HepG2 (cell line): ENCODE measurements around the gene CHST6. TPM values are rescaled to one million over a fixed set of nuclear protein-coding genes. Genes with fewer than 3 reads are reported as not detected.

Source experiments
- ATAD3A ChIP-seq: sonication (generic); formaldehyde crosslinking; IDR thresholded peaks from 2 replicates; pipeline ENCODE4 v1.4.0; 2020; ENCODE audit warnings: missing genetic modification reagents
- ATF2 ChIP-seq: sonication (generic); formaldehyde crosslinking; IDR thresholded peaks from 2 replicates; pipeline ENCODE4 v1.4.0; 2020; ENCODE audit warnings: missing genetic modification reagents
- BRCA1 ChIP-seq: sonication (generic); formaldehyde crosslinking; IDR thresholded peaks from 2 replicates; pipeline ENCODE4 v1.4.0; 2020; ENCODE audit warnings: missing genetic modification reagents
- EED ChIP-seq: sonication (generic); formaldehyde crosslinking; IDR thresholded peaks from 2 replicates; pipeline ENCODE4 v1.5.0; 2020; ENCODE audit warnings: mild to moderate bottlenecking, missing genetic modification reagents
- GLI4 ChIP-seq: sonication (generic); formaldehyde crosslinking; IDR thresholded peaks from 2 replicates; pipeline ENCODE4 v1.5.1; 2020; ENCODE audit warnings: missing genetic modification reagents, mild to moderate bottlenecking, moderate library complexity, borderline replicate concordance
- HMG20A ChIP-seq: IDR thresholded peaks from 2 replicates; pipeline ENCODE4 v1.6.1; 2016; ENCODE audit warnings: borderline replicate concordance
- HNF4G ChIP-seq, 2 experiments: sonication (generic) in 1 of 2; formaldehyde crosslinking in 1 of 2; IDR thresholded peaks; 2 replicates each; pipeline versions ENCODE4 v1.4.0 to v1.6.1; 2011 to 2020; ENCODE audit warnings: borderline replicate concordance in 2 of 2, low read depth in 2 of 2, mild to moderate bottlenecking in 2 of 2, low read length in 1 of 2, missing genetic modification reagents in 1 of 2, moderate library complexity in 1 of 2
- IKZF4 ChIP-seq: sonication (generic); formaldehyde crosslinking; IDR thresholded peaks from 2 replicates; pipeline ENCODE4 v1.5.1; 2020; ENCODE audit warnings: borderline replicate concordance, mild to moderate bottlenecking, low read depth, missing genetic modification reagents; ENCODE audit errors: not compliant biosample characterization
- IRF9 ChIP-seq: sonication (generic); formaldehyde crosslinking; IDR thresholded peaks from 2 replicates; pipeline ENCODE4 v1.8.0; 2022; ENCODE audit warnings: missing genetic modification reagents, mild to moderate bottlenecking, borderline replicate concordance
- KLF13 ChIP-seq: sonication (generic); formaldehyde crosslinking; IDR thresholded peaks from 2 replicates; pipeline ENCODE4 v1.4.0; 2020; ENCODE audit warnings: mild to moderate bottlenecking, missing genetic modification reagents
- KLF6 ChIP-seq: IDR thresholded peaks from 2 replicates; pipeline ENCODE4 v1.8.0; 2016; ENCODE audit warnings: missing biosample characterization, missing genetic modification reagents
- NR2F2 ChIP-seq: IDR thresholded peaks from 2 replicates; pipeline ENCODE4 v1.6.1; 2012; ENCODE audit warnings: low read depth, inconsistent platforms, borderline replicate concordance
- RFXAP ChIP-seq: sonication (generic); formaldehyde crosslinking; IDR thresholded peaks from 2 replicates; pipeline ENCODE4 v1.4.0; 2020; ENCODE audit warnings: missing genetic modification reagents, borderline replicate concordance
- TAF1 ChIP-seq: sonication (generic); formaldehyde crosslinking; IDR thresholded peaks from 2 replicates; pipeline ENCODE4 v1.4.0; 2020; ENCODE audit warnings: missing genetic modification reagents
- TGIF2 ChIP-seq: IDR thresholded peaks from 2 replicates; pipeline ENCODE4 v1.6.1; 2016; ENCODE audit warnings: control low read depth, missing compliant biosample characterization
- THAP7 ChIP-seq: sonication (generic); formaldehyde crosslinking; IDR thresholded peaks from 2 replicates; pipeline ENCODE4 v1.8.1; 2023; ENCODE audit warnings: mild to moderate bottlenecking, missing genetic modification reagents
- WIZ ChIP-seq: sonication (generic); formaldehyde crosslinking; IDR thresholded peaks from 2 replicates; pipeline ENCODE4 v1.5.1; 2020; ENCODE audit warnings: mild to moderate bottlenecking, missing genetic modification reagents
- ZBTB43 ChIP-seq: sonication (generic); formaldehyde crosslinking; conservative IDR thresholded peaks from 2 replicates; pipeline ENCODE4 v1.4.0; 2020; ENCODE audit warnings: missing genetic modification reagents
- ZBTB7B ChIP-seq: sonication (generic); formaldehyde crosslinking; IDR thresholded peaks from 2 replicates; pipeline ENCODE4 v1.4.0; 2020; ENCODE audit warnings: missing genetic modification reagents
- ZFP82 ChIP-seq: sonication (generic); formaldehyde crosslinking; IDR thresholded peaks from 2 replicates; pipeline ENCODE4 v1.5.1; 2020; ENCODE audit warnings: mild to moderate bottlenecking, missing genetic modification reagents, borderline replicate concordance
- ZNF350 ChIP-seq: sonication (generic); formaldehyde crosslinking; IDR thresholded peaks from 2 replicates; pipeline ENCODE4 v1.4.0; 2020; ENCODE audit warnings: mild to moderate bottlenecking, low read depth, missing genetic modification reagents, borderline replicate concordance
- ZNF44 ChIP-seq: sonication (generic); formaldehyde crosslinking; IDR thresholded peaks from 2 replicates; pipeline ENCODE4 v1.5.1; 2020; ENCODE audit warnings: mild to moderate bottlenecking, missing genetic modification reagents
- ZNF546 ChIP-seq: sonication (generic); formaldehyde crosslinking; conservative IDR thresholded peaks from 2 replicates; pipeline ENCODE4 v1.8.1; 2023; ENCODE audit warnings: mild to moderate bottlenecking, missing genetic modification reagents
- ZNF644 ChIP-seq: IDR thresholded peaks from 2 replicates; pipeline ENCODE4 v1.6.1; 2016; ENCODE audit warnings: low read depth
- ZNF839 ChIP-seq: sonication (generic); formaldehyde crosslinking; IDR thresholded peaks from 2 replicates; pipeline ENCODE4 v1.4.0; 2020; ENCODE audit warnings: missing genetic modification reagents, mild to moderate bottlenecking, borderline replicate concordance
- ZNF850 ChIP-seq: sonication (generic); formaldehyde crosslinking; conservative IDR thresholded peaks from 2 replicates; pipeline ENCODE4 v1.9.0; 2021; ENCODE audit warnings: mild to moderate bottlenecking, missing genetic modification reagents
- ZSCAN31 ChIP-seq: sonication (generic); formaldehyde crosslinking; IDR thresholded peaks from 2 replicates; pipeline ENCODE4 v1.5.0; 2020; ENCODE audit warnings: low read depth, mild to moderate bottlenecking, missing genetic modification reagents
- polyA plus RNA-seq, 8 experiments: library from polyadenylated mRNA; depleted of rRNA in 3 of 8; stranded (reverse) in 7 of 8; unstranded in 1 of 8; fragments of >200 nt; fragmentation: Illumina TruSeq in 4 of 8; extraction: Trizol in 4 of 8; gene quantifications; 2 replicates each; pipeline versions ENCODE4 v1.2.1 to v1.2.3, GENCODE V29; 2011 to 2016; ENCODE audit warnings: low read depth in 4 of 8, missing spikeins in 1 of 8, mixed read lengths in 1 of 8; ENCODE audit not compliant: insufficient read depth in 1 of 8
- total RNA-seq, 5 experiments: library from RNA; depleted of rRNA; stranded (reverse); fragments of >200 nt; fragmentation: Illumina TruSeq; extraction: Trizol; gene quantifications; 2 replicates each; pipeline ENCODE4 v1.2.3, GENCODE V29; 2016; ENCODE audit warnings: low read depth in 1 of 5

The CHST6 gene
- total and polyA plus RNA-seq, 2 of the 13 experiments (the other 11 are each of a cell fraction or from before 2014, with no cell fraction given), result 0.18 to 0.91 TPM

GRCh38 chr16:75433732-75434413 is 61.4 kb downstream of the CHST6 start (continued):
- TF ChIP-seq HNF4G (IDR thresholded peaks at IDR 0.05; ENCODE audit: borderline replicate concordance, low read depth, low read length), result no peak
- TF ChIP-seq HNF4G (CRISPR knock-in tag; IDR thresholded peaks at IDR 0.05; ENCODE audit: borderline replicate concordance, low read depth), result no peak
- TF ChIP-seq ZNF644 (CRISPR knock-in tag), result no peak
- peak; percentile 27; the same call in 1 of the 2 replicates for TF ChIP-seq EED (CRISPR knock-in tag)
- TF ChIP-seq ATF2, result no peak
- no peak for TF ChIP-seq ZNF350 (CRISPR knock-in tag)
- TF ChIP-seq KLF13 (CRISPR knock-in tag), result no peak
- TF ChIP-seq WIZ (CRISPR knock-in tag), result no peak
- TF ChIP-seq ZSCAN31 (CRISPR knock-in tag), result peak; percentile 68
- peak; percentile 49 for TF ChIP-seq IKZF4 (CRISPR knock-in tag)
- TF ChIP-seq ZBTB7B, result no peak; the same call in 1 of the 2 replicates
- no peak for TF ChIP-seq THAP7
- TF ChIP-seq ZBTB43 (CRISPR knock-in tag), result no peak
- no peak for TF ChIP-seq GLI4 (CRISPR knock-in tag)
- TF ChIP-seq ZNF850 (CRISPR knock-in tag), result no peak
- TF ChIP-seq KLF6 (CRISPR knock-in tag), result peak; percentile 18; the same call in 1 of the 2 replicates
- TF ChIP-seq ZNF44 (CRISPR knock-in tag), result no peak
- TF ChIP-seq ZNF546 (CRISPR knock-in tag), result no peak
- 0 out of 2 replicates have a peak, but pooled peaks have one; percentile 60 for TF ChIP-seq IRF9 (CRISPR knock-in tag)
- TF ChIP-seq NR2F2, result no peak
- TF ChIP-seq ZNF839, result no peak
- TF ChIP-seq ATAD3A (CRISPR knock-in tag), result no peak
- TF ChIP-seq ZFP82, result 0 out of 2 replicates have a peak, but pooled peaks have one; percentile 65
- TF ChIP-seq BRCA1 (CRISPR knock-in tag), result no peak; the same call in 1 of the 2 replicates
- TF ChIP-seq HMG20A, result no peak
- TF ChIP-seq TGIF2 (CRISPR knock-in tag), result 0 out of 2 replicates have a peak, but pooled peaks have one; percentile 63
- no peak; the same call in 1 of the 2 replicates for TF ChIP-seq TAF1 (CRISPR knock-in tag)
- TF ChIP-seq RFXAP (CRISPR knock-in tag), result no peak; the same call in 1 of the 2 replicates
